ENCODE measurements around the gene CD248. TPM values are rescaled to one million over a fixed set of nuclear protein-coding genes. Genes with fewer than 3 reads are reported as not detected.

Gene CD248
- total RNA-seq, 1 donor from 2014 or later, result 193 TPM

DNA sequence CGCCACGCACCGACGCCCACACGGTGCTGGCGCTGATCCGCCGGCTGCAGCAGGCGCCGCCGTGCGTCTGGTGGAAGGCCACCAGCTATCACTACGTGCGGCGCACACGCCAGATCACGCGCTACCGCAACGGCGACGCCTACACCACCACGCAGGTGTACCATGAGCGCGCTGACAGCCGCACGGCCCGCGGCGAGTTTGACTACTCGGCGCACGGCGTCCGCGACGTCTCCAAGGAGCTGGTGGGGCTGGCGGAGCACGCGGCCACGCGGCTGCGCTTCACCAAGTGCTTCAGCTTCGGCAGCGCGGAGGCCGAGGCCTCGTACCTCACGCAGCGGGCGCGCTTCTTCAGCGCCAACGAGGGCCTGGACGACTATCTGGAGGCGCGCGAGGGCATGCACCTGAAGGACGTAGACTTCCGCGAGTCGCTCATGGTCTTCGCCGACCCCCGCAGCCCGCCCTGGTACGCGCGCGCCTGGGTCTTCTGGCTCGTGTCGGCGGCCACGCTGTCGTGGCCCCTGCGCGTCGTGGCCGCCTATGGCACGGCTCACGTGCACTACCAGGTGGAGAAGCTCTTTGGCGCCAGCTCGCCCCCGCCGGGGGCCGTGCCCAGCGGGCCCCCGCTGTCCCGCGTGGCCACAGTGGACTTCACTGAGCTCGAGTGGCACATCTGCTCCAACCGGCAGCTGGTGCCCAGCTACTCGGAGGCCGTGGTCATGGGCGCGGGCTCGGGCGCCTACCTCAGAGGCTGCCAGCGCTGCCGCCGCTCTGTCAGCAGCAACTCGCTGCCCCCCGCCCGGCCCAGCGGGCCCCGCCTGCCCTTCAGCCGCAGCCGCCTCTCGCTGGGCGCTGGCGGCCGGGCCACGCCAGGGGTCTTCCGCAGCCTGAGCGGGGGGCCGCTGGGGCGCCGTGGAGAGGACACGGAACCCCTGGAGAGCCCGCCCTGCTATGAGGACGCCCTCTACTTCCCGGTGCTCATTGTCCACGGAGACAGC, 21.9 kb downstream of the CD248 start:
- no peak for TF ChIP-seq CTCF (IDR thresholded peaks at IDR 0.05)
- intact Hi-C loops (cut with DNase I), result no loop called here
- H3K27me3 ChIP-seq, result peaks cover 8% of the 10 kb centered on the region
- H3K36me3 ChIP-seq, result no peaks in the 10 kb centered on the region
- H3K27ac ChIP-seq, result no peak overlapping the region
- no peaks in the 10 kb centered on the region for H3K9me3 ChIP-seq
- peaks cover 3 to 5% of the 10 kb centered on the region in 2 donors for H3K4me1 ChIP-seq
- no peak for DNase-seq (ENCODE audit: low spot score in 2 of 2)
- H3K4me3 ChIP-seq, result no peak overlapping the region

- peaks cover 8% of the 10 kb centered on the region for H3K27me3 ChIP-seq
- H3K27ac ChIP-seq, result no peak overlapping the region
- H3K4me1 ChIP-seq, result peaks cover 3 to 9% of the 10 kb centered on the region in 2 donors
- DNase-seq (ENCODE audit: low spot score in 2 of 2), result no peak
- no peak overlapping the region for H3K4me3 ChIP-seq
- intact Hi-C loops (cut with DNase I), result no loop called here
- no peak for TF ChIP-seq CTCF (IDR thresholded peaks at IDR 0.05)
- no peaks in the 10 kb centered on the region for H3K9me3 ChIP-seq
- no peaks in the 10 kb centered on the region for H3K36me3 ChIP-seq
These were observed 22.8 kb downstream of the CD248 start for GRCh38 chr11:66293777-66294625.

DNA sequence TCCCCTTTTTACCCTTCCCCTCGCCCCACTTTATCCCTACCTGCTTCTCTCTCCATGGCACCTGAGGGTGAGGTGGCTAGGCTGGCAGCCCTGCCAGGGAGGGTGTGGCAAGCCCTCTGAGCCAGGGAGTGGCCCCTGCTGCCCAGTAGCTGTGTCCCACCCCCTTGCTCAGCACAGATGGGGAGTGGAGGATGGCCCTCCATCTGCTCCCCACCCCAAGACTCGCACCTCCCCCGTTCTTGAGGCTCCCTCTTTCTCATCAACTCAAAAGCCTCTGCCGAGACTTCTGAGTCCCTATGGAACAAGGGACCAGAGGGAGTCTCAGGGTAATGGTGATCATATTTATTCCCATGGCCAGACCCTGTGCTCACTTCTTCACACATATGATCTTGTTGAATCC, 23.5 kb downstream of the CD248 start:
- peaks cover 3 to 10% of the 10 kb centered on the region in 2 donors for H3K4me1 ChIP-seq
- H3K4me3 ChIP-seq, result no peak overlapping the region
- H3K27ac ChIP-seq, result no peak overlapping the region
- no peaks in the 10 kb centered on the region for H3K9me3 ChIP-seq
- H3K27me3 ChIP-seq, result peaks cover 8% of the 10 kb centered on the region
- no peak for DNase-seq (ENCODE audit: low spot score in 2 of 2)
- TF ChIP-seq CTCF (IDR thresholded peaks at IDR 0.05), result no peak
- H3K36me3 ChIP-seq, result no peaks in the 10 kb centered on the region
- intact Hi-C loops (cut with DNase I), result no loop called here

- H3K36me3 ChIP-seq, result no peaks in the 10 kb centered on the region
- DNase-seq (ENCODE audit: low spot score in 2 of 2), result no peak
- H3K4me1 ChIP-seq, result peaks cover 8 to 16% of the 10 kb centered on the region in 2 donors
- H3K27me3 ChIP-seq, result peaks cover 8% of the 10 kb centered on the region
- no peaks in the 10 kb centered on the region for H3K9me3 ChIP-seq
- no peak overlapping the region for H3K4me3 ChIP-seq
- H3K27ac ChIP-seq, result no peak overlapping the region
- TF ChIP-seq CTCF (IDR thresholded peaks at IDR 0.05), result no peak
- intact Hi-C loops (cut with DNase I), result no loop called here
These were observed 24.1 kb downstream of the CD248 start for GRCh38 chr11:66292543-66293332.
